Measurements from ENCODE around the gene BIN1. TPM values are rescaled to one million over a fixed set of nuclear protein-coding genes. Genes with fewer than 3 reads are reported as not detected.

BIN1 gene
- total and polyA plus RNA-seq, 2 donors (not counting 1 experiment from before 2014, with no cell fraction given): 90.6 to 92.3 TPM

GRCh38 chr2:127071901-127072328 lies 35.0 kb downstream of the BIN1 start:
- H3K4me3 ChIP-seq (ENCODE audit: control extremely low read depth in 1 of 5, extremely low read depth in 1 of 5, insufficient read depth in 1 of 5, low read depth in 2 of 5, low read length in 4 of 5): no peak overlapping the region
- no peak for TF ChIP-seq EZH2 (IDR thresholded peaks at IDR 0.05; ENCODE audit: borderline replicate concordance, insufficient read depth, low read depth, low read length, poor library complexity, severe bottlenecking)
- TF ChIP-seq CTCF (IDR thresholded peaks at IDR 0.05): no peak
- H3K79me2 ChIP-seq (ENCODE audit: control insufficient read depth, insufficient read depth, low read length): peaks cover 35% of the 10 kb centered on the region
- ChIA-PET CTCF (interaction anchor here (0.9 kb wide), 1 partner anchor 408 kb away, joined by 3 read pairs; no protein-coding TSS in a partner anchor), POLR2A (interaction anchor here (0.5 kb wide), 1 partner anchor 40 kb away, joined by 4 read pairs; no protein-coding TSS in a partner anchor)
- H2AFZ ChIP-seq (ENCODE audit: insufficient read depth, low read depth, low read length, poor library complexity, severe bottlenecking): no peak overlapping the region
- intact Hi-C loops (cut with micrococcal nuclease): no loop called here
- no peaks in the 10 kb centered on the region for H3K27me3 ChIP-seq (replicated peaks in 1 of 4; ENCODE audit: control extremely low read depth in 1 of 4, control insufficient read depth in 3 of 4, insufficient read depth in 4 of 4, low read length in 3 of 4)
- H3K9ac ChIP-seq (ENCODE audit: low read length): no peak overlapping the region
- no peak overlapping the region for H3K4me3 Mint-ChIP-seq
- 95% methylated on average over 9 of the region's 9 CpGs for WGBS (ENCODE audit: insufficient coverage)
- no peaks in the 10 kb centered on the region for H3K27me3 Mint-ChIP-seq
- no peak for DNase-seq
- no peak overlapping the region for H3K4me2 ChIP-seq (replicated peaks; ENCODE audit: low read depth, low read length, poor library complexity, severe bottlenecking)
- no peak overlapping the region for H3K27ac ChIP-seq (ENCODE audit: low read length in 2 of 2)
- H3K4me1 Mint-ChIP-seq: peaks cover 30% of the 10 kb centered on the region
- no peak overlapping the region for H3K27ac Mint-ChIP-seq
- H3K4me1 ChIP-seq (ENCODE audit: control insufficient read depth in 2 of 2, insufficient read depth in 2 of 2, low read length in 2 of 2): peaks cover 0 to 10% of the 10 kb centered on the region in 2 donors
- no peaks in the 10 kb centered on the region for H3K9me3 ChIP-seq (ENCODE audit: control extremely low read depth in 1 of 3, control insufficient read depth in 2 of 3, insufficient read depth in 1 of 3, low read length in 2 of 3)
- H3K9me3 Mint-ChIP-seq (ENCODE audit: insufficient read depth): no peaks in the 10 kb centered on the region
- peaks cover 0 to 76% of the 10 kb centered on the region in 2 experiments for H3K36me3 ChIP-seq (replicated peaks in 1 of 2; ENCODE audit: control extremely low read depth in 1 of 2, control insufficient read depth in 1 of 2, extremely low read depth in 1 of 2, insufficient read depth in 2 of 2, low read length in 1 of 2)
- peaks cover 92% of the 10 kb centered on the region for H4K20me1 ChIP-seq (ENCODE audit: control insufficient read depth, insufficient read depth, low read length, poor library complexity, severe bottlenecking)
- no peak for ATAC-seq (ENCODE audit: low read depth)

- ChIA-PET CTCF (interaction anchor here (3.9 to 4.3 kb wide), 2 partner anchors 10 to 103 kb away, joined by 31 to 42 read pairs; no protein-coding TSS in a partner anchor), POLR2A (no interaction called here)
- intact Hi-C loops (cut with micrococcal nuclease): no loop called here
- H3K4me1 Mint-ChIP-seq: peaks cover 23% of the 10 kb centered on the region
- no peaks in the 10 kb centered on the region for H3K9me3 ChIP-seq (ENCODE audit: control extremely low read depth in 1 of 3, control insufficient read depth in 2 of 3, insufficient read depth in 1 of 3, low read length in 2 of 3)
- WGBS (ENCODE audit: insufficient coverage): 90% methylated on average over 11 of the region's 11 CpGs
- no peak overlapping the region for H3K4me3 ChIP-seq (ENCODE audit: control extremely low read depth in 1 of 5, extremely low read depth in 1 of 5, insufficient read depth in 1 of 5, low read depth in 2 of 5, low read length in 4 of 5)
- ATAC-seq (ENCODE audit: low read depth): no peak
- peaks cover 0 to 5% of the 10 kb centered on the region in 2 donors for H3K4me1 ChIP-seq (ENCODE audit: control insufficient read depth in 2 of 2, insufficient read depth in 2 of 2, low read length in 2 of 2)
- no peaks in the 10 kb centered on the region for H3K9me3 Mint-ChIP-seq (ENCODE audit: insufficient read depth)
- H3K27me3 ChIP-seq (replicated peaks in 1 of 4; ENCODE audit: control extremely low read depth in 1 of 4, control insufficient read depth in 3 of 4, insufficient read depth in 4 of 4, low read length in 3 of 4): no peaks in the 10 kb centered on the region
- no peaks in the 10 kb centered on the region for H3K27me3 Mint-ChIP-seq
- H3K79me2 ChIP-seq (ENCODE audit: control insufficient read depth, insufficient read depth, low read length): peaks cover 23% of the 10 kb centered on the region
- peaks cover 0 to 77% of the 10 kb centered on the region in 2 experiments for H3K36me3 ChIP-seq (replicated peaks in 1 of 2; ENCODE audit: control extremely low read depth in 1 of 2, control insufficient read depth in 1 of 2, extremely low read depth in 1 of 2, insufficient read depth in 2 of 2, low read length in 1 of 2)
- H3K27ac ChIP-seq (ENCODE audit: low read length in 2 of 2): no peak overlapping the region
- H3K4me2 ChIP-seq (replicated peaks; ENCODE audit: low read depth, low read length, poor library complexity, severe bottlenecking): no peak overlapping the region
- H2AFZ ChIP-seq (ENCODE audit: insufficient read depth, low read depth, low read length, poor library complexity, severe bottlenecking): no peak overlapping the region
- H3K9ac ChIP-seq (ENCODE audit: low read length): no peak overlapping the region
- H3K27ac Mint-ChIP-seq: peak overlapping the region; percentile 6
- no peak for DNase-seq
- peaks cover 91% of the 10 kb centered on the region for H4K20me1 ChIP-seq (ENCODE audit: control insufficient read depth, insufficient read depth, low read length, poor library complexity, severe bottlenecking)
- no peak overlapping the region for H3K4me3 Mint-ChIP-seq
- TF ChIP-seq EZH2 (IDR thresholded peaks at IDR 0.05; ENCODE audit: borderline replicate concordance, insufficient read depth, low read depth, low read length, poor library complexity, severe bottlenecking) (no peak), CTCF (IDR thresholded peaks at IDR 0.05) (no peak)
Measured at GRCh38 chr2:127070221-127070620, 36.7 kb downstream of the BIN1 start.
